ENCODE data around the gene ADARB2. TPM values are rescaled to one million over a fixed set of nuclear protein-coding genes. Genes with fewer than 3 reads are reported as not detected.

Gene ADARB2
- total and polyA plus RNA-seq, 10 of the 15 experiments (the other 5 are each of a cell fraction or from before 2014, with no cell fraction given) = 0.02 to 4.1 (median 0.76) TPM

DNA sequence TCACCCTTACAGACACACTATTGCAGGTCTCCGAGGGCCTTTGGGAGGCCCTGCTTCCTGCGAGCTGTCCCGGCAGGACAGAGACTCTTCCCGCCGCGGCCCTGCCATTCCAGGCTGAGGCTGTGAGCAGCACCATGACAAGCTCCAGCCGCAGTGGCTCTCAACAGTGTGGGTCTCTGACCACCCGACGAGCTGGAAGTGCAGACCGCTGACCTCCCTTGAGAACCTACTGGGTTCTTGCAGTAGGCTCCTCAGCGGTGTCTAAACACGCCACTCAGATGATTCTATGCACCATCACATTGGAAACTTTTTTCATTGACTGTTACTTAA lies 377.7 kb downstream of the ADARB2 start:
- intact Hi-C loops (cut with micrococcal nuclease; ENCODE audit: unreplicated experiment) (no loop called here), in situ Hi-C loops (cut with MboI) (no loop called here)
- ChIA-PET POLR2A (interaction anchor here (0.5 kb wide), 1 partner anchor 61 kb away, joined by 12 read pairs; no protein-coding TSS in a partner anchor), CTCF (interaction anchor here (0.7 to 1.9 kb wide), 2 partner anchors 10 to 13 kb away, joined by 3 to 8 read pairs; no protein-coding TSS in a partner anchor), SMC1A (ENCODE audit: uncharacterized antibody, unreplicated experiment) (no interaction called here), RAD21 (ENCODE audit: unreplicated experiment) (no interaction called here)
- 65% methylated on average over 12 of the region's 12 CpGs for WGBS (ENCODE audit: insufficient coverage, insufficient replicate concordance, low lambda C conversion rate, missing lambda C conversion rate)
- Histone ChIP-seq H3K27me3 (replicated peaks in 1 of 2; ENCODE audit: control insufficient read depth in 2 of 2, insufficient read depth in 2 of 2, low read length in 1 of 2) (no peaks in the 10 kb centered on the region; a peak in 1 of 4 replicates), H3K9me3 (replicated peaks; ENCODE audit: control insufficient read depth, insufficient read depth, low read length) (no peaks in the 10 kb centered on the region), H3K36me3 (ENCODE audit: control insufficient read depth in 2 of 2, insufficient read depth in 2 of 2, low read length in 1 of 2) (no peaks in the 10 kb centered on the region), H3K4me2 (ENCODE audit: control insufficient read depth, insufficient read depth) (no peak overlapping the region), H4K20me1 (ENCODE audit: control insufficient read depth, insufficient read depth) (no peaks in the 10 kb centered on the region), H3K4me3 (no peak overlapping the region), H3K79me2 (ENCODE audit: control insufficient read depth, insufficient read depth, low read length) (no peaks in the 10 kb centered on the region), H2AFZ (ENCODE audit: control insufficient read depth, low read depth, low read length) (no peak overlapping the region), H3K27ac (ENCODE audit: control insufficient read depth, insufficient read depth) (no peak overlapping the region), H3K9ac (ENCODE audit: control insufficient read depth, insufficient read depth, low read length) (no peak overlapping the region), H3K4me1 (ENCODE audit: control insufficient read depth, insufficient read depth, low read length) (no peaks in the 10 kb centered on the region; the same call in 1 of the 2 replicates)
- TF ChIP-seq, protein P1, sequence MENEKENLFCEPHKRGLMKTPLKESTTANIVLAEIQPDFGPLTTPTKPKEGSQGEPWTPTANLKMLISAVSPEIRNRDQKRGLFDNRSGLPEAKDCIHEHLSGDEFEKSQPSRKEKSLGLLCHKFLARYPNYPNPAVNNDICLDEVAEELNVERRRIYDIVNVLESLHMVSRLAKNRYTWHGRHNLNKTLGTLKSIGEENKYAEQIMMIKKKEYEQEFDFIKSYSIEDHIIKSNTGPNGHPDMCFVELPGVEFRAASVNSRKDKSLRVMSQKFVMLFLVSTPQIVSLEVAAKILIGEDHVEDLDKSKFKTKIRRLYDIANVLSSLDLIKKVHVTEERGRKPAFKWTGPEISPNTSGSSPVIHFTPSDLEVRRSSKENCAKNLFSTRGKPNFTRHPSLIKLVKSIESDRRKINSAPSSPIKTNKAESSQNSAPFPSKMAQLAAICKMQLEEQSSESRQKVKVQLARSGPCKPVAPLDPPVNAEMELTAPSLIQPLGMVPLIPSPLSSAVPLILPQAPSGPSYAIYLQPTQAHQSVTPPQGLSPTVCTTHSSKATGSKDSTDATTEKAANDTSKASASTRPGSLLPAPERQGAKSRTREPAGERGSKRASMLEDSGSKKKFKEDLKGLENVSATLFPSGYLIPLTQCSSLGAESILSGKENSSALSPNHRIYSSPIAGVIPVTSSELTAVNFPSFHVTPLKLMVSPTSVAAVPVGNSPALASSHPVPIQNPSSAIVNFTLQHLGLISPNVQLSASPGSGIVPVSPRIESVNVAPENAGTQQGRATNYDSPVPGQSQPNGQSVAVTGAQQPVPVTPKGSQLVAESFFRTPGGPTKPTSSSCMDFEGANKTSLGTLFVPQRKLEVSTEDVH (IDR thresholded peaks at IDR 0.05; ENCODE audit: low read depth, partially characterized antibody) = no peak
- TF ChIP-seq CREB1 (IDR thresholded peaks at IDR 0.05; ENCODE audit: low read depth) (no peak), EED (IDR thresholded peaks at IDR 0.05; ENCODE audit: low read depth) (no peak), MXI1 (IDR thresholded peaks at IDR 0.05; ENCODE audit: low read depth, low read length) (no peak), STAT3 (IDR thresholded peaks at IDR 0.05; ENCODE audit: low read depth, low read length) (no peak), POLR2AphosphoS5 (IDR thresholded peaks at IDR 0.05; ENCODE audit: low read length) (no peak), TBL1XR1 (IDR thresholded peaks at IDR 0.05; ENCODE audit: low read depth, low read length) (no peak), TCF7 (IDR thresholded peaks at IDR 0.05; ENCODE audit: borderline replicate concordance) (no peak), RBBP5 (conservative IDR thresholded peaks at IDR 0.05) (no peak)
- TF ChIP-seq, protein P2, sequence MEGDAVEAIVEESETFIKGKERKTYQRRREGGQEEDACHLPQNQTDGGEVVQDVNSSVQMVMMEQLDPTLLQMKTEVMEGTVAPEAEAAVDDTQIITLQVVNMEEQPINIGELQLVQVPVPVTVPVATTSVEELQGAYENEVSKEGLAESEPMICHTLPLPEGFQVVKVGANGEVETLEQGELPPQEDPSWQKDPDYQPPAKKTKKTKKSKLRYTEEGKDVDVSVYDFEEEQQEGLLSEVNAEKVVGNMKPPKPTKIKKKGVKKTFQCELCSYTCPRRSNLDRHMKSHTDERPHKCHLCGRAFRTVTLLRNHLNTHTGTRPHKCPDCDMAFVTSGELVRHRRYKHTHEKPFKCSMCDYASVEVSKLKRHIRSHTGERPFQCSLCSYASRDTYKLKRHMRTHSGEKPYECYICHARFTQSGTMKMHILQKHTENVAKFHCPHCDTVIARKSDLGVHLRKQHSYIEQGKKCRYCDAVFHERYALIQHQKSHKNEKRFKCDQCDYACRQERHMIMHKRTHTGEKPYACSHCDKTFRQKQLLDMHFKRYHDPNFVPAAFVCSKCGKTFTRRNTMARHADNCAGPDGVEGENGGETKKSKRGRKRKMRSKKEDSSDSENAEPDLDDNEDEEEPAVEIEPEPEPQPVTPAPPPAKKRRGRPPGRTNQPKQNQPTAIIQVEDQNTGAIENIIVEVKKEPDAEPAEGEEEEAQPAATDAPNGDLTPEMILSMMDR (IDR thresholded peaks at IDR 0.05 in 2 of 3, conservative IDR thresholded peaks at IDR 0.05 in 1 of 3; ENCODE audit: control insufficient read depth in 2 of 3, extremely low read depth in 1 of 3, insufficient read depth in 1 of 3, low read depth in 3 of 3, low read length in 3 of 3) = no peak
- DNase-seq (ENCODE audit: low read depth, low spot score) (no peak), ATAC-seq (no peak), FAIRE-seq (no peak)
- BruUV-seq (replicated peaks) = no TSS peak

Data from GM12878 (cell line).